Measurements from ENCODE around the gene ELFN1. TPM values are rescaled to one million over a fixed set of nuclear protein-coding genes. Genes with fewer than 3 reads are reported as not detected.

ELFN1 gene
- polyA plus RNA-seq, 1 donor: 4.7 TPM

GRCh38 chr7:1741751-1742554, 71.9 kb downstream of the ELFN1 start:
- DNase-seq (ENCODE audit: low read depth): no peak

- DNase-seq (ENCODE audit: low read depth): peak; percentile 34
These were observed 72.7 kb downstream of the ELFN1 start for GRCh38 chr7:1742555-1743303.

- DNase-seq (ENCODE audit: low read depth): no peak
These were observed 73.6 kb downstream of the ELFN1 start for GRCh38 chr7:1743481-1744230.

- DNase-seq (ENCODE audit: low read depth): no peak
These were observed 74.4 kb downstream of the ELFN1 start for GRCh38 chr7:1744296-1745017.

- no peak for DNase-seq (ENCODE audit: low read depth)
These were observed 75.0 kb downstream of the ELFN1 start for GRCh38 chr7:1745018-1745532.

- no peak for DNase-seq (ENCODE audit: low read depth)
These were observed 75.8 kb downstream of the ELFN1 start for GRCh38 chr7:1745576-1746490.

GRCh38 chr7:1746491-1746975, 76.5 kb downstream of the ELFN1 start:
- DNase-seq (ENCODE audit: low read depth): no peak

- no peak for DNase-seq (ENCODE audit: low read depth)
These were observed 77.1 kb downstream of the ELFN1 start for GRCh38 chr7:1747004-1747801.

GRCh38 chr7:1748076-1748838, 78.2 kb downstream of the ELFN1 start:
- DNase-seq (ENCODE audit: low read depth): no peak

- no peak for DNase-seq (ENCODE audit: low read depth)
These were observed 78.7 kb downstream of the ELFN1 start for GRCh38 chr7:1748839-1749173.

- DNase-seq (ENCODE audit: low read depth): no peak
These were observed 79.3 kb downstream of the ELFN1 start for GRCh38 chr7:1749351-1749863.

- DNase-seq (ENCODE audit: low read depth): no peak
These were observed 79.9 kb downstream of the ELFN1 start for GRCh38 chr7:1749864-1750466.

- no peak for DNase-seq (ENCODE audit: low read depth)
These were observed 80.5 kb downstream of the ELFN1 start for GRCh38 chr7:1750541-1751021.

- no peak for DNase-seq (ENCODE audit: low read depth)
These were observed 82.0 kb downstream of the ELFN1 start for GRCh38 chr7:1752111-1752510.

- DNase-seq (ENCODE audit: low read depth): no peak
These were observed 82.9 kb downstream of the ELFN1 start for GRCh38 chr7:1752771-1753563.

GRCh38 chr7:1753564-1753867, 83.4 kb downstream of the ELFN1 start:
- no peak for DNase-seq (ENCODE audit: low read depth)

- no peak for DNase-seq (ENCODE audit: low read depth)
These were observed 84.3 kb downstream of the ELFN1 start for GRCh38 chr7:1754345-1754908.
